GM21423 (cell line): ENCODE data around the gene OTOP3.

ENCODE experiments used
- ATAC-seq: cut with Tn5 transposase; IDR thresholded peaks from one replicate; pipeline ENCODE4 v1.9.1; 2021; ENCODE audit warnings: mild to moderate bottlenecking, moderate library complexity; ENCODE audit not compliant: unreplicated experiment

Gene OTOP3

DNA sequence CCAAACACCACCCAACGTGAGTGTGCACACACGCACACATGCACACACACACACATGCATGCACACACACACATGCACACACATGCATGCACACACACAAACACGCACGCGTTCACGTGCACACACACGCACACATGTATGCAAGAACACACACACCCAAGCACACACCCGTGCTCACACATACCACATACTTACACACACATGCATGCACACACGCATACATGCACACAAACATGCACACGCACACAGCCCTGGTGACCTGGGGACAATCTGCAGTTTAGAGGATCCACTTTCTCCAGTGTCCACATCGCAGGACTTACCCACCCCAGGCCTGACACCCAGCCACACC lies 18.9 kb upstream of the OTOP3 start:
- ATAC-seq = no peak

DNA sequence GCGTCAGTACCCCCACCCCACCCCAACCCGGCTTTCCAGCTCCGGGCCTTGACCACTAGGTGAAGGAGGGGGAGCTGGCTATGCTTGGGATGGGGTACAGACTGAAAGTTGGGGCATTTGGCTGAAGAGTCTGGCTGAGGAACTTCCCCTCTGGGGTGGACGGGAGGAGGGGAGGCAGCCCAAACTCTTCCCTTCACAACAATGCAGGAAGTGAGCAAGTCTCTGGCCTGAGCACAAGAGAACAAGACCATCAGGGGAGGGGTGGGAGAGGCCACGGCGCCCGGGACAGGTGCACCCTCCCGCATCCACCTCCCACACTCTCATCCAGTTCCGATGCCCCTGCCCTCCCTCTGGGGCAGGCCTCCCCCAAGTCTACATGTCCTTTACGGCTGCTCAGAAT lies 18.3 kb upstream of the OTOP3 start:
- no peak for ATAC-seq

DNA sequence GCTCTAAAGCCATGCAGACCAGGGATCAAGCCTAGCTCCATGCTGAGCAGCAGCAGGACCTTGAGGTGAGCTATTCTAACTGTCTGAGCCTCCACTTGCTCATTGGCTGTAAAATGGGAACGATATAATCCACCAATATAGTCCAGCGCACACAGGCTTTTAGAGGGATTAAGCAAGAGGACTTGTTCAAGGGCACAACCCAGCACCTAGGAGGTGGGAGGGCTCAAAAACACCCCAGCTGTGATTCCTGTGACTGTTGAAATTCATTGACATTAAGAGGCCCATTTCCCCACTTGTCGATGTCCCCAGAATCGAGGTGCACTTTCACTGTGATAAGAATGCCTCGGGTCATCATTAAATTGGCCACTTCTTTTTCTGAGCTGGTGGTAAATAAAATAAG lies 16.8 kb upstream of the OTOP3 start:
- ATAC-seq = no peak

DNA sequence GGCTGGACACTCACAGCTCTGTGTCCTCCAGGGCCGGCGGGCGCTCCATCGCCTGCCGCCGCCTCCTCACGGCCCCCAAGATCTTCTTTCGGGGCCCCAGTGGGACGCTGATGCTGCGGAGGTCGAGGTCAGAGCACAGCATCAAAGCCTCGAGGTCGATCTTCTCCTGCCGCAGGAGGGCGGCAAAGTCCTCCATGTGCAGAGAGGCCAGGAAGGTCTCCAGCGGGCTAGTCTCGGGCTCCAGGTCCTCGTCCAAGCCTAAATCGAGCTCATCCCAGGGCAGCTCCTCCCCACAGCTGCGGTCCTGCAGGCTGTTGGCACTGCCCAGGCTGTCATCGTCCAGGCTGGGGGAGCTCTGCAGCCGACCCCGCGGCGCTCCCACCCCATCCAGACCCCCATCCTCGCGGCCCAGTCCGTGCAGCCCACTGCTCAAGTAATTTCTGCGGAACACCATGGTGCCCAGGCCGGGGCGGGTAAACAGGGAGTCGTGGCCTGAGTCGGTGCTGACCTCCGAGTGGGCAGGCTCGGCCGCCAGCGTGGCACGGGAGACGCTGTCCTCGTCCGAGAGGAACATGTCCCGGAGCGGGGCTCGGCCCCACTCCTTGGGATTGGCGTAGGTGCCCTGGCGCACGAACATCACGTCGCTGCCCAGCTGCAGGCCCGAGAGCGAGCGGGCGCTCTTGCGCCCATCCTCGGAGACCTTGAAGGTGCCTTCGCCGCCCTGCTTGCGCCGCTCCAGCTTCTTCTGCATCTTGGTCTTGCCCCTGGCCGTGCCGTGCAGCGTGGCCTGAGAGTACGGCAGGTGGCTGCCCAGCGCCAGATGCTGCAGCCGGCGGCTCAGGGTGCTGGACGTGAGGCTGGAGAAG lies 16.0 kb upstream of the OTOP3 start:
- ATAC-seq = no peak

DNA sequence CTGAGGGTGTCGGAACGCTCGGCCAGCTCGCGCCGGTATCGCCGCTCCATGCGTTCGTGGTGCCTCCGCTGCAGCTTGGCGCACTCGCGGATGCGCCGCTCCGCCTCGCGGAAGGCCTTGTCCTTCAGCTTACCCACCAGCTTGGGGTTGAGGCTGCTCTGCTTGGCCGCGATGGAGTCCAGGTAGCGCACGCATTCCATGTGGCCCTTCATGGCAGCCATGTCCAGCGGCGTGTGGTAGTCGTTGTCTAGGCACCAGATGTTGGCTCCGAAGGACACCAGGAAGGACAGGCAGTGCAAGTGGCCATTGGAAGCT lies 15.4 kb upstream of the OTOP3 start:
- no peak for ATAC-seq

DNA sequence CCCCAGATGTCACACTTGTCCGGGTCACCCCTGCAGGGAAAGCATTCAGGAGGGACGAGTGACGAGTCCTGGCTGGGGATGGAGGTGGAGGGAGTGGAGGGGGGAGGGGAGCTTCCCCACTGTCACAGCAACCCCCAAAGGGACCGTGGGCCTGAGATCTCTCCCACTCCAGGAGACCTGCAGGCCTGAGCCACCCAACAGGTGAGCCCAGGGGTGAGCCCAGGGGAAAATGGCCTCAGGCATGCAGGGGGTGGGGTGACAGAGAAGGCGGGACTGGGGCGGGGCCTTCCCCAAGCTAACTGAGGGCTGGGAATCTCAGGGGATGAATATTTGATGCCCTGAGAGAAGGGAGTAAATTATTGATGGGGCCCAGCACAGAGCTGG lies 15.1 kb upstream of the OTOP3 start:
- no peak for ATAC-seq

DNA sequence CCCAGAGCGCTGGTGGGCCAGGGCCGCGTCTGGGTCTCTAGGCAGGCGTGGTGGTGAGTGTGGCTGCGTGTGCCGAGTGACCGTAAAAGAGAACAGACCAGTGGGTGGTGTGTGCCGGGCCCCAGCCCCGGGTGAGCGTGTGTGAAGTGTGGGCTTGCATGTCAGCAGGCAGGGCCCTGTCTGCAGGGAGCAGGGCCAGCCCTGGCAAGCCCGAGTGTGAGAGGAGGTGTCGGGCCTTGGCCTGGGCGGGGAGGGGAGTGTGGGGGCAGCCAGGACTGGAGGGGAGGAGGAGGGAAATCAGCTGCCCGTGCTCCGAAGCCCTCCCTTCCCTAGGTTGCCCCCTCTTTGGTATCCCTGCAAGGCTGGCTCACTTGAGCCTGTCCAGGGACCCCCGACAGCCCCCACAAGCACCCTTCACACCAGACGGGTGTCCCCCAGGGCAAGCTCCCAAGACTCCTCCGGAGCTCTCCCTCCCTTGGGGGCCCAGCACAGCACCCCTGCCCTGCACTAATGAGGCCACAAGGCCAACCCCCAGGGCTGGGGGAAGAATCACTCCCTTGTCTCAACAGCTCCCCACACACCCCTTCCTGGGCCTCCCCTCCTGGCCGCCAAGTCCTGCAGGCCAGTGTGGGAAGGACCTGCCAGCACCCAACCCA lies 14.5 kb upstream of the OTOP3 start:
- no peak for ATAC-seq

DNA sequence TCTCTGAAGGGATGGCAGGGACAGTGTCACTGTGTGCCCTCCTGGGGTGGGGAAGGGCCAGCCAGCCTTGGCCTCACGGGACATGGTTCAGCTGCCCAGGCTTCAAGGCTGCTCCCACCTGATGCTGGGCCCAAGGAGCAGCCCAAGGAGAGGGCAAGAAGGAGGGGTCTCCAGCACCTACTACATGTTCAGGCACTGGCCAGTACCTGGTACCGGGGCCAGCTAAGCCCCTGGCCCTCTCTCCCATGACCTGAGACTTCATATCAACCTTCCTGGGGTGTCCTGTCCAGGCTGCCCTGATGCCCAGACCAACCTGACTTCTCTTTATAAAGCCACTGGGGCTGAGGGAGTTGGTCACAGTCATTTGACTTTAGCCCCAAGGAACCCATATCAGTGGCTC lies 13.9 kb upstream of the OTOP3 start:
- no peak for ATAC-seq

DNA sequence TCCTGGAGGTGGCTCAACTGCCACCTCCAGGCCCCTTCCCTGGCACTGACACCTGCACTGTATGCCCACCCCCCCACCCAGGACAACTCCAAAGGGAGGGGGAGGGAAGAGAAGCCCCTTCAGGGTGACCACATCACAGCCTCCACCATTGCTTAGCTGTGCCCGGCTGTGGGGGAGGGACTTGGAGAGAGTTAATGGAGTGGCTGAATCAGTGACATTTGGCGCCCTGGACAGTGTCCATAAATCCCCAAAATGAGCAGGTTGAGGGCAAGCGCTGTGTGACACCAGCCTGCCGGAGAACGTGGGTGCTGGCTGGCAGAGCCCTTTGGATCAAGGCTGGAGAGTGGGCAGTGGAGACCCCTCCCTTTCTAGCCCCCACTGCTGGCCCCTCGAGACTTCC lies 13.5 kb upstream of the OTOP3 start:
- ATAC-seq = no peak

DNA sequence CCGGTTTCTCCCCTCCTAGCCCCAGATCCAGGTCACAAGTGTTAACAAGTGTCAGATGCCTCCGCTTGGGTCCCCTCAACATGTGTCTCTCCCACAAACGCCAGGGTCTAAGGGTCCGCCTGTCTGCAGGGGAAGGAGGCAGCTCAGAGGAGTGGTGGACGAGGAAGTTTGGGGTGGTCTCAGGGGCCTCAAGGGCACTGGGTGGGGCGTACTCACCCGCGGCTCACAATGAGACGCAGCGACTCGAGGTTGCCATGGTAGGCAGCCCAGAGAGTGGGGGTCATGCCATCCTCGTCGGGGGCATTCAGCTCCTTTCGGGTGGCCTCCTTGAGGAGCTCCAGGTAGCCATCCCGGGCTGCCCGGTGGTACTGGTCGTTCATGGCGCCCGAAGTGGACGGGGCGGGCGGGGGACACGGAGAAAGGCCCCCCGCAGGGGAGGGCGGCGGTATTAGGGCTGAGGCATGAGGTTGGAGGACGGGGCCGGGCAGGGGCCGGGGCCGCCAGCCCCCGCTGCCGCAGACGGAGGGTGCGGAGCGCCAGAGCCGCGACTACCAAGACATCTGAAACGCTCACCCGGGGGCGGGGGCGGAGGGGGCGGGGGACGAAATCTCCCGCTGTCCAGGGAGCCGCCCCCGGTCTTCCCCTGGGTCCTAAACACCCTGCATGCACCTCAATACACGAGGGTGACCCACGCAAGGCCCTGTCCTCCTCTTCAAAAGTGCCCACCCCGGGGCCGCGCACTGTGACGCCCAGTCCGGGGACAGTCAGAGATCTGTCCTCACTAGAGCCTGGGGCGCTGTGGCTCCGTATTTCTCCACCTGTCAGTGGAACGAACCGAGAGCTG lies 12.8 kb upstream of the OTOP3 start, which contains the start of gene USH1G:
USH1G (minus strand) TSS at position 562 of the 844 bp plus-strand sequence; CDS start at position 380, 182 bp downstream.
- no peak for ATAC-seq

DNA sequence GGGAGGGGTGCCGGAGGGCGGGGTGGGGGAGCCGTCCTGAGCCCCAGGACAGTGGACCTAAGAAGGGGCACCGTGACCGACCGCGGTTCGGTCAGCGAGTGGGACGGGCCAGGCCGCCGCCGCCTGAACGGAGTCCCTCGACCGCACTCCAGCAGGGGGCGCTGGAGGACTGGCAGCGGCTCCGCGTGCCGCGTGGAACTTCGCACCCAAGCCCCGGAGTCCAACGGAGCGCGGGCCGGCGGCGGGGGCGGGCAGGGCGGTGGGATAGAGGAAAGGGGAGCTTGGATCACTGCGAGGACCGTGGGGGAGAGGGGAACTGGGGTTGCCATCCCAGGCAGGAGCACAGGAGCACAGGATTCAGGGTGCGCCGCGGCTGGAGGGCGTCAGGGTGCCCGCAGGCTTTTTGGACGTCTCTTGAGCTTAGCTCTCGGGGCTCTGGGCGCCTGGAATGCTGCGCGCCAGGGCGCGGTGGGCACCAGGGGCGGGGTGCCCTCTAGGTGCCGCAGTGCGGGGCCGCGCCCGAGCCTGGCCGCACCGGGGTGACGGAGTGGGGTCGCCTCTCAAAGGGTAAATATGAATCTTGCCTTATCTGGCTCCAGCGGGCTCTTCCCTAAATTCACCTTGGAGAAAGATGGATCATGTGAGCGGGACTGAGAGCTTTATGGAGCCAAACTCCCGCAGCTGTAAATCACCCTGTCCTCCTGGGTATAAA lies 12.0 kb upstream of the OTOP3 start:
- ATAC-seq = no peak

DNA sequence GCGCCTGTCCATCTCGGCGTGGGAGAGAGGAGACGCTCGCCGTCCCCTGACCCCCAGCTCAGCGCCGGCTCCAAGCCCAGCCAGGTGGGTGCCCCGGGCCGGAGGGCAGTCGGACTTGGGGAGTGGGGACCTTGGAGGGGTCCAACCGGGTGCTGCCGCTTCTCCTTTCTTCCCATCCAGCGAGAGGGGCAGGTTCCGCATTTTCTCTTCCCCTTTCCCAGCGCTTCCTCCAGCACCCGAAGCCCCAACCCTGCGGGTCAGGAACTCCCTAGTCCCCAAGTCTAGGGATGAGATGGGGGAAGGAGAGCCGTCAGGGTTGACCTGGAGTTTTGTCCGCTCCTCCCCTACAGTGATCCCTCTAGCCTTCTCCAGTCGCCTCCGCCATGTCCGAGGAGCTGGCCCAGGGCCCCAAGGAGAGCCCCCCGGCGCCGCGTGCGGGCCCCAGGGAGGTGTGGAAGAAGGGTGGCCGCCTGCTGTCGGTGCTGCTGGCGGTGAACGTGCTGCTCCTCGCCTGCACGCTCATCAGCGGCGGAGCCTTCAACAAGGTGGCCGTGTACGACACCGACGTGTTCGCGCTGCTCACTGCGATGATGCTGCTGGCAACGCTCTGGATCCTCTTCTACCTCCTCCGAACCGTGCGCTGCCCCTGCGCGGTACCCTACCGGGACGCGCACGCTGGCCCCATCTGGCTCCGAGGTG lies 11.3 kb upstream of the OTOP3 start, which contains the start of gene OTOP2:
OTOP2 (plus strand) TSS at position 24 of the 699 bp plus-strand sequence; CDS start at position 384, 360 bp downstream.
- no peak for ATAC-seq

DNA sequence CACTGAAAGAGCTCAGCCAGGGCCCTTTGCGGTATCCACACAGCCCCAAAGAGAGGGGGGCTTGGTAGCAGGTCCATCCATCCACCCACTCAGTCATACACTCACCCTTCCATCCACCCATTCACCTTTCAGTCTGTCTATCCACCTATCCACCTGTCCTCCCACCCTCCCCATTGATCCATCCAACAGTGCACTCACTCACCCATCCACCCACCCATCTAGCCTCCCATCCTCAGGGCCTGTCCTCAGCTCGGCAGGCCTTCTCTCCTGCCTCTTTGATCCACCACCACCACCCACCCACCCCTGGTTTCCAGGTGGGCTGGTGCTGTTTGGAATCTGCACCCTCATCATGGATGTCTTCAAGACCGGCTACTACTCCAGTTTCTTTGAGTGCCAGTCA lies 10.5 kb upstream of the OTOP3 start:
- no peak for ATAC-seq

DNA sequence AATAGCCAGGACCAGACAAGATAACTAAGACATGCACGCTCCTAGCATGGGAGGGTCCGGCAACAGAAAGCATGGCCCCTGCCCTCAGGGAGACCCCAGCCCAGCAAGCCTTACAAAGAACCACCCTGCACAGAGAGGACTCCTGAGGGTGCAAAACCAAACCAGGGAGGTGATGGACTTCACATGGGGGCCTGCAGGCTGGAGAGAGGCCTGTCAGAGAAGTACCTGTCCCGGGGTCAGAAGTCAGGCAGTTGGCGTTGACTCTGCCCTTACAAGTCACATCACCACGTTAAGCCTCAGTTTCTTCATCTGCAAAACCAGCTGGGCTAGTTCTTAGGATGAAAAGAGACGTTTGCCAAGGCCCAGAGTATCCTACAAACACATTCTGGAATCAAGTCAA lies 6.9 kb upstream of the OTOP3 start:
- no peak for ATAC-seq

DNA sequence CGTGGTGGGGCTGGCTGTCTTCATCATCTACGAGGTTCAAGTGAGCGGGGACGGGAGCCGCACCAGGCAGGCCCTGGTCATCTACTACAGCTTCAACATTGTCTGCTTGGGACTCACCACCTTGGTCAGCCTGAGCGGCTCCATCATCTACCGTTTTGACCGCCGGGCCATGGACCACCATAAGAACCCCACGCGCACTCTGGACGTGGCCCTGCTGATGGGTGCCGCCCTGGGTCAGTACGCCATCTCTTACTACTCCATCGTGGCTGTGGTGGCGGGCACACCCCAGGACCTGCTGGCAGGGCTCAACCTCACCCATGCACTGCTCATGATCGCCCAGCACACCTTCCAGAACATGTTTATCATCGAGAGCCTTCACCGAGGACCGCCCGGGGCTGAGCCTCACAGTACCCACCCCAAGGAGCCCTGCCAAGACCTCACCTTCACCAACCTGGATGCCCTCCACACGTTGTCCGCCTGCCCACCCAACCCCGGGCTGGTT lies 5.1 kb upstream of the OTOP3 start:
- no peak for ATAC-seq

DNA sequence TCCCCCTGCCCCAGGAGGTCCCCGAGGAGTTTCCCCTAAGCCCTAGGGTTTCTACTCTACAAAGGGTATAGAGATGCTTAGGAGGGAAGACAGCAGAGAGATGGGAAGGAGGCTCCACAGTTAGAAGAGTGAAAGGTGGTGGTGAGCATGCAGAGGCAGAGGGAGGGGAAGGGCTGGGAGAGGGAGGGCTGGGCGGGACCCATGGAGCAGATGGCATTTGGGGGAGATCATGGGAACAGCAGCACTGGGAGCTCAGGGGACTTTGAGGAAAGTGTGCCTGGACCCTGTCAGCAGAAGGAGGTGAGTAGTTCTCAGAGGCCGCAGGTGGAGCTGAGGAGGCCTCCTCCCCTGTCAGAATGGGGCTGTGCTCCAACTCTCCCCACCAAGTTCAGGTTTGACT lies 650 bp upstream of the OTOP3 start:
- no peak for ATAC-seq

DNA sequence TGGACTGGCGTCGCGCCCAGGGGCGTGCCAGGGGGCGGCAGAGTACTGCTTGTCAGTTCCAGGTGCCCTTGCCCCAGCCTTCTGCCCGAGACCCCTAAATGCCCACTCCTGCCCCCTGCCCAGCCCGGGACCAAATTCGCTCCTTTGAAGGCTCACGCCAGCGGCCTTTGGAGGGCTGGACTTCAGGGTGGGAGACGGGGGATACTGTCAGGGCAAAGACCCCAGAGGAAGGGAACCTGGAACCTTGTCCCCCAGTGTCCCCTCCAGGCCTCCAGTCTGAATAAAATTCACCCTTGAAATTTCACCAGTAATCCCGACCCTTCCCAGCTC lies 737 bp downstream of the OTOP3 start:
- no peak for ATAC-seq

DNA sequence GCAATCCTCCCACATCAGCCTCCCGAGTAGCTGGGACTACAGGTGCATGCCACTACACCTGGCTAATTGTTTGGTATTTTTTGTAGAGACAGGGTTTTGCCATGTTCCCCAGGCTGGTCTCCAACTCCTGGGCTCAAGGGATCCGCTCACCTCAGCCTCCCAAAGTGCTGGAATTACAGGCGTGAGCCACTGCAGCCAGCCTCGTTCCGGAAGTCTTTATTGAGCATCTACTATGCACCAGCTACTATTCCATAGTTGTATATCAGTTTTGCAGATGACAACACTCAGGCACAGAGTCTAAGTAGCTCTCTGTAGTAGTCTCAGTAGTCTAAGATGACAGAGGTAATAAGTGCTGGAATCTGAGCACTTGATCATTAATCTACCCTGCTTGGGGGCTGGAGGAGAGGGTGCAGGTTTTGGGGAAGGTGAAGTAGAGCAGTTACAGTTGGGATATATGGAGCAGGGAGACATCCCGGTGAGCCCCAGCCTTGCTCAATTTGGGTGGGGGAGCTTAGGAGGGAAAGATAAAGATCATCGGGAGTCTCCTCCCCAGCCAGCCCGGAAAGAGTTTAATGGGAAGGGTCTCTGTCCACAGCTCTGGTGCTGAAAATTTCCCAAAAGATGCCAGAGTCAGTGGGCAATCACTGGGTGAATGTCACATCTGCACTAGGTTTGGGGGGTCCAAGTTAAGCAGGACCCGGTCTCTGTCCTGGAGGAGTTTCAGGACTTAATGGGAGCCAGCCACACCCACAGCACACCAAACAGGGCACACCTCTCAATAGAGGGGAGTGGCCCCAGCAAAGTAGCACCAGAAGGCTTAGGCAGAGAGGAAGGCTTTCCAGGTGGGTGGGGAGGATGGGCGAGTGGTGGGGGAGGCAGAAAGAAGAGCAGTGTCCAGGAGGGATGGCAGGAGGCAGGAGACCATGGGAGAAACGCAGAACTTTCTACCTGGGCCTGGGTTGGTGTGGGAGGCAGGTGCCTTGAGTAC lies 1.7 kb downstream of the OTOP3 start:
- ATAC-seq = no peak
